Measurements from ENCODE around the gene MAPKAPK2.

GRCh38 chr1:206778031-206778430 is 93.3 kb downstream of the MAPKAPK2 start:
- no peak for TF ChIP-seq CTCF (IDR thresholded peaks at IDR 0.05)
- no peak for TF ChIP-seq POLR2A (IDR thresholded peaks at IDR 0.05)
